ENCODE results near the gene FLNA. TPM values are rescaled to one million over a fixed set of nuclear protein-coding genes. Genes with fewer than 3 reads are reported as not detected.

The FLNA gene
- total and polyA plus RNA-seq, 9 of the 15 experiments (the other 6 are each of a cell fraction or from before 2014, with no cell fraction given) = 6.2 to 735 (median 135) TPM

GRCh38 chrX:154374313-154375155, at the start of gene FLNA (continued):
- TF ChIP-seq, protein P1, sequence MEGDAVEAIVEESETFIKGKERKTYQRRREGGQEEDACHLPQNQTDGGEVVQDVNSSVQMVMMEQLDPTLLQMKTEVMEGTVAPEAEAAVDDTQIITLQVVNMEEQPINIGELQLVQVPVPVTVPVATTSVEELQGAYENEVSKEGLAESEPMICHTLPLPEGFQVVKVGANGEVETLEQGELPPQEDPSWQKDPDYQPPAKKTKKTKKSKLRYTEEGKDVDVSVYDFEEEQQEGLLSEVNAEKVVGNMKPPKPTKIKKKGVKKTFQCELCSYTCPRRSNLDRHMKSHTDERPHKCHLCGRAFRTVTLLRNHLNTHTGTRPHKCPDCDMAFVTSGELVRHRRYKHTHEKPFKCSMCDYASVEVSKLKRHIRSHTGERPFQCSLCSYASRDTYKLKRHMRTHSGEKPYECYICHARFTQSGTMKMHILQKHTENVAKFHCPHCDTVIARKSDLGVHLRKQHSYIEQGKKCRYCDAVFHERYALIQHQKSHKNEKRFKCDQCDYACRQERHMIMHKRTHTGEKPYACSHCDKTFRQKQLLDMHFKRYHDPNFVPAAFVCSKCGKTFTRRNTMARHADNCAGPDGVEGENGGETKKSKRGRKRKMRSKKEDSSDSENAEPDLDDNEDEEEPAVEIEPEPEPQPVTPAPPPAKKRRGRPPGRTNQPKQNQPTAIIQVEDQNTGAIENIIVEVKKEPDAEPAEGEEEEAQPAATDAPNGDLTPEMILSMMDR (IDR thresholded peaks at IDR 0.05 in 2 of 3, conservative IDR thresholded peaks at IDR 0.05 in 1 of 3; ENCODE audit: insufficient read depth in 2 of 3, low read depth in 1 of 3, low read length in 3 of 3) = peak in 2 of 3 experiments; percentile 21 to 40; a peak in 1 of 6 replicates
- 0 out of 2 replicates have a peak, but pooled peaks have one; percentile 37 for TF ChIP-seq SRSF3 (IDR thresholded peaks at IDR 0.05; ENCODE audit: insufficient read depth, low read length)
- TF ChIP-seq NFE2 (IDR thresholded peaks at IDR 0.05; ENCODE audit: low read depth) = no peak
- TF ChIP-seq ZBTB7A (IDR thresholded peaks at IDR 0.05; ENCODE audit: borderline replicate concordance, control insufficient read depth, low read depth, low read length) = peak; percentile 26; the same call in 1 of the 2 replicates
- TF ChIP-seq CXXC5 (CRISPR knock-in tag; IDR thresholded peaks at IDR 0.05) = peak; percentile 62
- TF ChIP-seq KDM5B (IDR thresholded peaks at IDR 0.05; ENCODE audit: insufficient replicate concordance, low read depth, low read length) = peak; percentile 21
- TF ChIP-seq NRF1 (conservative IDR thresholded peaks at IDR 0.05 in 1 of 2, IDR thresholded peaks at IDR 0.05 in 1 of 2) = peak; percentile 25 to 35; a peak in 1 of 4 replicates
